HG03469 (cell line): ENCODE results near the gene TNFAIP8L1.

Experiments
- ATAC-seq: cut with Tn5 transposase; IDR thresholded peaks from one replicate; pipeline ENCODE4 v1.9.1; 2021; ENCODE audit warnings: mild to moderate bottlenecking, moderate library complexity, moderate number of reproducible peaks; ENCODE audit not compliant: unreplicated experiment

The TNFAIP8L1 gene

GRCh38 chr19:4699826-4700692, 60.7 kb downstream of the TNFAIP8L1 start:
- ATAC-seq, result no peak

GRCh38 chr19:4700693-4700970, 61.3 kb downstream of the TNFAIP8L1 start:
- ATAC-seq, result no peak

DNA sequence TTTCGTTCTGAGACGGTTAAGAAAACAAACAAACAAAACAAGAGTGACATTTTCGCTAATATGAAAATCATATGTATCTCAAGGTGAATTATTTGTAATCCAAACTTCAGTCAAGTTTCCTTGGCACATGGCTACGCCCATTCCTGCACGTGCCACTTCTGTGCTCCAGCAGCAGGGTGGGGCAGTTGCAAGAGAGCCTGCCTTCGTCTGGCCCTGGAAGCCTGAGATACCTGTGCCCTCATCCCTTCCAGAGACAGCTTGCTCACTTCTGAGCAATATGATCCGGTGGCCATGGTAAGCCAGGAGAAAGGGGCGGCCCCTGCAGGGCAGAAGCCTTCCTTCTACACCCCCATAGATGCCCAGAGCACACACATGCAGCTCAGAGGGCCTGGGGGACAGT, 62.2 kb downstream of the TNFAIP8L1 start:
- ATAC-seq, result no peak

GRCh38 chr19:4702764-4703163, 63.4 kb downstream of the TNFAIP8L1 start:
- no peak for ATAC-seq

DNA sequence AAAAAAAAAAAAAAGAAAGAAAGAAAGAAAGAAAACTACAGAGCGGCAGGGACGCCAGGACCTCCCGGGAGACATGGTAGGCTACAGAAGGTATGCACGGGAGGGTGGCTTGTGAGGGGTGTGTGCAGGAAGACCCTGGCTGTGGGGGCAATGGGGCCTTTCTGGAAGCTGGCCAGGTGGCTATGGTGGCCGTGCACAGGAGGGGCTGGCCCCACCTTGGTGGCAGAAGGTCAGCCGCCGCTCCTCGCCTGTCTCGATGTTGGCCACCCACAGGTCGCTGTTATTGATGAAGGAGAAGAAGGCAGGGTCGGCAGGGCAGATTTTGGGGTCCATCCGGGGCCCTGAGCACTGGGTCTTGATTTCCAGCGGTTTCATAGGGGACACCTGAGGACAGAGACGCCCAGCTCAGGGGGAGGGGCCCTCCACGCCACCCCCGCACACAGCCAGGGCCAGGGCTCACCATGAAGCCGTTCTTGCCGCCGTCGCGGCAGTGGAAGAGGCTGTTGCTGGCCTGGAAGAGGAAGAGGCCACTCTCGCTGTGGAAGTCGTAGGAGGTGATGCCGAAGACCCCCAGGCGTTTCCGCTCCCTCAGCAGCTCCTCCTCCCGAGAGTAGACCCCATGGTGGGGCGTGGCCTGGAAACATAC, 64.5 kb downstream of the TNFAIP8L1 start:
- ATAC-seq, result no peak

DNA sequence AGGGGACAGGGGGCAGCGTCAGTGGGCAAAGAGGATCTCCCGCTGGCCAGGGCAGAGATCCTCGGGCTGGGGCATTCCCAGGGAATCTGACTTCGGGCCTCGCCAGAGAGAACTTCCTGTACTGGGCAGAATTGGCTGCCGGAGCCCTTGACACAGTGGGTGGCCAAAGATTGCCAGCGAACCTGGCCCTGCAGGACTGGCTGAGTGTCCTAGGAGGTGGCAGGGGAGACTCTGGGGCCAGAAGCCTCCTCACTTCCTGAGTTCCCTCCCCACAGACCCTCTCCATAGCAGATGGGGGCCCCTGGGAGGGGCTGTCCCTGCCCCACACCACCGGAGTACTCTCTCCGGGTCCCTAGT, 65.0 kb downstream of the TNFAIP8L1 start:
- no peak for ATAC-seq
